ENCODE data around the gene CPT1A. TPM values are rescaled to one million over a fixed set of nuclear protein-coding genes. Genes with fewer than 3 reads are reported as not detected.

CPT1A gene
- total RNA-seq, 2 donors from 2014 or later = 149 to 261 TPM

DNA sequence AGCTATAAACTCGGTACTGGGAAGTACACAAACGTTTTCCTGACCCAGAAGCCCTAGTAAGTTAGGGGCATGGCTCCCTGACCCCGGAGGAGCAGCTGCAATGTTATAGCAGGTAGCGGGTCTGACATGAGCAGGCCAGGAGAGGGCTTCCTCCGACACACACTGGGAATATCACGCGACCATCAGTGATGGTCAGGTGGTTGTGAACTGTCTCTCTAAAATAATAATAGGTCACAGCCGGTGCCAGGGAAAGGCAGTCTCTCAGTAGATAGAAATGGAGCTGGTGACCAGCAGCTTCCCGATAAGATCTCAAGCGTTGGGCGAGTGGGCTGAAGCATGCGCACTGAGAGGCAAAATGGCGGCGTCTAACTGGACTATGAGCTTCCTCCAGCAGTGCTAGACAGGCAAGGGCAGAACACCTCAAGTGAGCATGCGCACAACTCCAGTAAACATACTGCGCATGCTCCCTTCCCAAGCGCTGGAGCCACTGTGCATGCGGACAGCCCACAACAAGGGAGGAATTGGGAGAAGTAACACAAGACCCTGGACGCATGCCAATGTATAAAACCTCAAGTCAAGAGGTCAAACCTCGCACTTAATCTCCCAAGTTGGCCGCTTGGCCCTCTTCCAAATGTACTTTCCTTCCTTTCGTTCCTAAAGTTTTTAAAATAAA, 68.1 kb downstream of the CPT1A start:
- no peak for DNase-seq
- intact Hi-C loops (cut with DNase I, micrococcal nuclease) = no loop called here
- ATAC-seq = no peak

DNA sequence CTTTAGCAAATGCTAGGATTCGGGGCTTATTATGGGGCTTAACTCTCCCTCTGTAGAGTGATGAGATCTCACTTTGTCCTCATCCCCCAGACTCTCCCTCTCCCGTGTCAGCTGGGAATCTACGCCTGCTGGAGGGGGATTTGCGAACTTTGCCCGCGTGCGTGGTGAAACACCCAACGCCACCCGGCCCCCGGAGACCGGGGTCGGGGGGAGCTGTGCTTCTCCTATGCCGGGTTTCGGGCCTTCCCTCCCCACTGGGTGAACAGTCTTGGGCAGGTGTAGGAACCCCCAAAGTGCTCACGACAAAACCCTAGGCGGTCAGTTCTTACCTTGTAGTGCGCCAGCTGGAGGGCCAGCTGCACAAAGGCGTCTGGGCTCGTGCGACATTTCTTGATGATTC, 68.8 kb downstream of the CPT1A start:
- ATAC-seq (no peak), DNase-seq (no peak)
- intact Hi-C loops (cut with DNase I, micrococcal nuclease) = no loop called here

DNA sequence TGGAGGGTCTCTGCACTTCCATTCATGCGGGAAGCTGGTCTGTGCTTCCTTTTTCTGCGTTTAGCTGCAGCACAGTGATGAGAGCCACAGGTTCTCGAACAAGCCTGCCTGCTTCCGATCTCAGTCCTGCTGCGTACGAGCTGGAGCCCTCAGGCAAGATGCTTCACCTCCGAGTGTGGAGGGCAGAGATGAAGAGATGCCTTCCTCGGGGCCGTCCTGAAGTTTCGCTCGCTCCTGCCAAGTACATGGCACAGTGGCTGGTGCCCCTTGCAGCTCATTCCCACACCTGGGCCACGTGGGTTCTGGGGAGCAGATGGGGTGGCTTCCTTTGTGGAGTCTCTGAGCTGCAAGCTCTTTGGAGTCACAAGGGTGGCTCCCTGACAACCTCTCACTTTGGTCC, 70.9 kb downstream of the CPT1A start:
- ATAC-seq (no peak), DNase-seq (no peak)
- intact Hi-C loops (cut with DNase I, micrococcal nuclease) = no loop called here

DNA sequence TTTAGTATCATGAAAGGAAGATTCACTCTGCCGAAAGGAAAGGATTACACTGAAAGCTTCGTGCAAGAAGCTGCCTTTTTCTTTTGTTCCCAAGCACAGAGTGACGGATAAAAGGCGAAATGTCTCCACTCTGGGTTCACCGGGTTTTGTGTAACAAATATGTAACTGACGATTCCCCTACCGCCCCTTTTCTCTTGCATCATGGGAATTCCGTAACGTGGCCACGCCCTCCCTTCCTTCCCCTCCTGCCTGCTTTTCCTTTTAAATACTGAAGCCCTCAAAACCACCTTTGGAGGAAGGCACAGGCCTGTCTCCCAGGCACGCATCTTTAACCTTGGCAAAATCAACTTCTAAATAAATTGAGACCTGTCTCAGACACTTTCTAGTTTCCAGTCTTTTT, 74.0 kb downstream of the CPT1A start:
- intact Hi-C loops (cut with DNase I, micrococcal nuclease) = no loop called here
- ATAC-seq (no peak), DNase-seq (no peak)

DNA sequence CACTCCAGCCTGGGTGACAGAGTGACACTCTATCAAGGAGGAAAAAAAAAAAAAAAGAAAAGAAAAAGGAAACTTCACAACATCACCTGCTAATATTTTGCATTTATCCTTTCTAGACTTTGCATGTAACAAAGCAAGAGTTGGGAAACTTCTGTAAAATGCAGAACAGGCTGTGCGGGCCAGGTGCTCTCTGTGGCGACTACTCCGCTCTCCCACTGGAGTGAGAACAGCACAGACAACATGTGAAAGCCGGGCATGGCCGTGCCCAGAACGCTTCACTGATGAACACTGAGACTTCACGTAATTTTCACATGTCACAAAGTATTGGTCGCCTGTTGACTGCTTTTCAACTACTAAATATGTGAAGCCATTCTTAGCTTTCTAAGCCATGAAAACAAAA, 74.9 kb downstream of the CPT1A start:
- DNase-seq (no peak), ATAC-seq (no peak)
- intact Hi-C loops (cut with DNase I, micrococcal nuclease) = no loop called here

DNA sequence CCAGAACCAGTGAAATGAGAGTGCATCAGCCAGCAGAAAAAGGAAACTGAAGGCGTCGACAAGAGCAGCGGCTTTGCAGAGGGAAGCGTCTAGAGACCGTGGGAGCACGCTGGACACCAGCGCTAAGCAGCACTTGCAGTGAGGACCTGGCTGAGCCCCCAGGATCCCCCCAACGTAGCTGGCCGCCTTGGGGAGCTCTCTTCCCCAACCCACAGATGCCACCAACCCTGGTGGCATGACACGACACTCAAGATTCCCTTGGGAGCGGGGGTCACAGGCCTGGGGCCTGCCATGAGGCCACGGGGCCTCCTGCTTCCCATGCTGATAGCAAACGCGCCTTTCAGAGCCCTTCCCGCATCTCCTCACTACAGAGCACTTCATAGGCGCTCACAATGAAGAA, 77.0 kb downstream of the CPT1A start:
- DNase-seq (no peak), ATAC-seq (no peak)
- intact Hi-C loops (cut with DNase I, micrococcal nuclease) = no loop called here

DNA sequence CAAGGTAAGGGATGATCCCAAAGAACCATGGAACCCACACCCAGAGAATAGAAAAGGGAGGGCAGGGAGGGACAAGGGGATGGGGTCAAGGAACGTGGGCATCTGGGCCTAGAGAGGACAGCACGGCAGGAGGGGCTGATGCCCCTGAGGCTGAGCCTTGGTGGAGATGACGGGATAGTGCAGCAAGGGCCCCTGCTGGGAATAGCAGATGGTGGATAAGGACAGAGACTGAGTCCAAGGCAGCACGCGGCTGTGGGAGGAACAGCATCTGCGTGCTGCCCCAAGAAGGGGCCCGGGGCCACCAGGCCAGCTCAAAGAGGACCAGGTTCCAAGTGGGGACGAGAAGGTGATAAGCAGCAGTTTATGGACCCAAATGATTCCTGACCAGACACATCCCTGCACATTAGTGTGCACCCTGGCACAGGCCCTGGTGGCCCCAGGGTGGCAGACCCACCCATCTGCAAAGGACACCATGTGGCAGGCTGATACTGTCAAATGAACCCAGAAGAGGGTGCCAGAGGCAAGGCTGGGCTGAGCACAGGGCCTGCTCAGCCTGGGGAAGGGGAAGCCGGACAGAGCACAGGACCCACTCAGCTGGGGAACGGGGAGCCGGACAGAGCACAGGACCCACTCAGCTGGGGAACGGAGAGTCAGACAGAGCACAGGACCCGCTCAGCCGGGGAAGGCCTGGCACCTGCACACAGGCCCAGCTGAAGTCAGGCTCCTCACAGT, 77.6 kb downstream of the CPT1A start:
- intact Hi-C loops (cut with DNase I, micrococcal nuclease) = no loop called here
- ATAC-seq (no peak), DNase-seq (no peak)

DNA sequence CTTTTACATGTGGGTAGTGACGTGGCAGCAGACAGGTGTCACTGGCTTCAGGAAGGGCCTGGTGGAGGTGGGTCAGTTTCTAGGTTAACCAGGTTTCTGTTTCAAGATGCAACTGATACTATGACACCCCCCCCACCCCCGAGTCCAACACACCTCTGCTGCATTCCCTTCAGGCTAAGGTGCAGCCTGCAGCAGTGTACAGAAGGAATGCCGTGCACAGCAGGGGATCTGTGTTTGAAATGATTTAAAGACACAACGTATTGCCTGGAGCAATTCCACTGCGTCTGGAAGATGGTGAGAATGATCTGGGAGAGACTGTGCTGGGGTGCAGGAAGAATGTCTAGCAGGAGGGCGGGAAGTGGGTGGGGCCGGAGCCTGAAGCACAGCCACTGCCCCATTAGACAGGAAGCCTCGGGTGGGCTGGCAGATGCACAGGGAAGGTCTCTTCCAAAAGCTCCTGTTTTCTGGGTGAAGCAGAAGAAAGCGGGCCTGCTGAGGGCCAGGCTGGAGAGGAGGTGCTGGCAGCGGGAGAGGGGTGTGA, 78.5 kb downstream of the CPT1A start:
- DNase-seq = no peak
- ATAC-seq = peak; percentile 16
- intact Hi-C loops (cut with DNase I, micrococcal nuclease) = no loop called here

DNA sequence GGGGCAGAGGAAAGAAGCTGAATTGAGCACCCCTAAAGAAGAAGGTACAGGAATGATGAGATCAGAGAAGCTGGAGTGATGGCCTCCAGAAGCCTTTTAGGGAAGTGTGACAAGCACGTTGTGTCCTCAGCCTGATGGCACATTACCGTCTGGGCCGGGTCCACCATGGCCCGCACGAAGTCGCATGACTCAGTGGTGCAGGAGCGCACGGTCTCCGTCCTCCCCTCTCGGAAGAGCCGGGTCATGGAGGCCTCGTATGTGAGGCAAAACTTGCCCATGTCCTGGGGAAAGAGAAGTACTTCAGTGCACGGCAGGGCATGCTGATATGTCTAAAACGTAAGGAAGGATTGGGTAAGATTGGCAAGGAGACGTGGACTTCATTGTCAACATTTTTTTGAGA, 79.2 kb downstream of the CPT1A start:
- intact Hi-C loops (cut with DNase I, micrococcal nuclease) = no loop called here
- DNase-seq (no peak), ATAC-seq (no peak)

DNA sequence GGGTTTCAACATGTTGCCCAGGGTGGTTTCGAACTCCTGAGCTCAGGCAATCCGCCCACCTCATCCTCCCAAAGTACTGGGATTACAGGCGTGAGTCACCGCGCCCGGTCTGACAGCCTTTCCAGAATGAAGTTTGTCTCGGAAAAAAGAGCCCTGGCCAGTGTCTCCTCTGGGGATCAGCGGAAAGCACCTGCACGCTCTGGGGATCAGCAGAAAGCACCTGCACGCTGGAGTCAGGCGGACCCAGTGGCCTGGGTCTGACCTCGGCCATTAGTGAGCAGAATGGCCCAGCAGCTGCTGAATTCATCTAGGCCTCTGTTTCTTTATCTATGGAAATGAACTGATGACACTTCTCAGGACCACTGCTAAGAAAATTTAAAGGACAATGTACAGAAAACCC, 79.9 kb downstream of the CPT1A start:
- ATAC-seq (no peak), DNase-seq (no peak)
- intact Hi-C loops (cut with DNase I, micrococcal nuclease) = no loop called here

DNA sequence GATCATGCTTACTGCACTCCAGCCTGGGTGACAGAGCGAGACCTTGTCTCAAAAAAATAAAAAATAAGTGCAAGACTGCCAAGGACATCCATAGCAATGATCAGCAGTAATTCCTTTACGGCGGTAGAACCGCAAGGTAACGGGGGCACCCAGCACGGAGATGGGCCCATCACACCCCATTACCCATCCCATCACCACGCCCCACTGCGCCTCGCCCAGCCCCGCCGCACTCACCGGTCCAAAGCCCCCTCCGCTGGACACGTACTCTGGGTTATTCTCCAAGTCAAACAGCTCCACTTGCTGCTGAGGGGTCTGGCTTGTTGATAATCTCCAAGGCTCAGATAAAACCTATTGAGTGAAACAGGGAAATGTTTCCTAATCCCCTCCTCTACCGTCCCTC, 81.7 kb downstream of the CPT1A start:
- no peak for ATAC-seq
- intact Hi-C loops (cut with DNase I, micrococcal nuclease) = no loop called here

DNA sequence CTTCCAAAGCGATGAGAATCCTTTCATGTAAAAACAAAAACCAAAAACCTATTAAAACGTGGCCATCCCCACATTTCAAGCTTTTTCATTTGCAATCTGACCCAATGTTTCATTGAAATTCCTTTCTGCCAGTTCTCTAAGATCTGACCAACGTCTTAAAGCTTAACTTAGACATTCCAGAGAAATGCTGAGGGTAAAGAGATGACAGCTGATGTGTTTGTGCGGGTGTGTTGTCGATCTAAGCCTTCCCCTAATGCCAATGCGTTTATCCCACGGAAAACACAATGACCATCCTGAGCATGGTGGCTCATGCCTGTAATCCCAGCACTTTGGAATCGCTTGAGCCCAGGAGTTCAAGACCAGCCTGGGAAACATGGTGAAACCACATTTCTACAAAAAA, 84.0 kb downstream of the CPT1A start:
- intact Hi-C loops (cut with DNase I, micrococcal nuclease) = no loop called here
- ATAC-seq (no peak), DNase-seq (no peak)

More for the DNA sequence above, 81.7 kb downstream of the CPT1A start:
- DNase-seq = no peak

DNA sequence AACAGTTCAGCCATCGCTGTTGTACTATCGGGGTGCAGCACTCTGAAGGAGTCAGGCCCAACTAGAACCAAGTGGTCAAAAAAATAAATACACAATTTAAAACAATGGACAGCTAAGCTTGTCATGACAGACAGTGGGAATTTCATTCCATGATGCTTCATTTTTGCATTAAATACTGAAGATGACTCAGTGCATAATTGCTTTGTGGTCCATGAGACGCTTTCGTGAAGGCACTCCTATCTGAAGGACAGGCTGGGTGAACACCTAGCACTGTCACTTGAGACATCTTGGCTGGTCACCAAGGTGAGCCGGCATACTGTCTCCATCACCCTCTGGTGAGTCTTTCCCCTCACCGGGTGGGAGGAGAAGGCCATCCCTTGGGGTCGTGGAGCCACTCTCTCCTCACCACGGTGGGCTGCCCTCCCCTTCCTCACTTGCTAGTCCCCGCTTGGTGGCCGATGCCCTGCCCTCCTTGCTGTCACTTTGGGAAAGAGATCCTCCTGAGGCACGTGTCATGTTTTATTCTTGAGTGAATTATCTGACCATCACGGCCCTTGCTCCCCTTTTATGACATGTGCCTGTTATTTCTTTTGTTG, 85.4 kb downstream of the CPT1A start:
- DNase-seq = no peak
- intact Hi-C loops (cut with DNase I, micrococcal nuclease) = no loop called here
- no peak for ATAC-seq

DNA sequence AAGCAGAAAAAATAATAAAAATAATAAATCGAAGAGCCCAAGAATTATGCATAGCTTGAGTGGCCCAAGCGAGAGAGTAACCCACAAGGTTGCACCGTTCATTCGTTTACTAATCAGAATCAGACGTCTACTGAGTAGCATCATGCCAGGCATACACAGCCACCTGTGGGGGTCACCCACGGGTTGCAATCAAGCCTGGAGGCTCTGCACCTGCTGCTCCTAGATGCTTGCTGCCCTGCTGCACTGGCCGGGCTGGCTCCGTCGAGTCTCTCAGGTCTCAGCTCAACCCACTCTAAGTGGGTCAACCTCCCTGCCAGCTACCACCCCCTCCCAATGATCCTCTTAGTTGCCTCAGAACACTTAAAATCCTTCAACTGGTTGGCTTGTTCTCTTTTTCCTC, 88.4 kb downstream of the CPT1A start:
- ATAC-seq (no peak), DNase-seq (no peak)
- intact Hi-C loops (cut with DNase I, micrococcal nuclease) = no loop called here

DNA sequence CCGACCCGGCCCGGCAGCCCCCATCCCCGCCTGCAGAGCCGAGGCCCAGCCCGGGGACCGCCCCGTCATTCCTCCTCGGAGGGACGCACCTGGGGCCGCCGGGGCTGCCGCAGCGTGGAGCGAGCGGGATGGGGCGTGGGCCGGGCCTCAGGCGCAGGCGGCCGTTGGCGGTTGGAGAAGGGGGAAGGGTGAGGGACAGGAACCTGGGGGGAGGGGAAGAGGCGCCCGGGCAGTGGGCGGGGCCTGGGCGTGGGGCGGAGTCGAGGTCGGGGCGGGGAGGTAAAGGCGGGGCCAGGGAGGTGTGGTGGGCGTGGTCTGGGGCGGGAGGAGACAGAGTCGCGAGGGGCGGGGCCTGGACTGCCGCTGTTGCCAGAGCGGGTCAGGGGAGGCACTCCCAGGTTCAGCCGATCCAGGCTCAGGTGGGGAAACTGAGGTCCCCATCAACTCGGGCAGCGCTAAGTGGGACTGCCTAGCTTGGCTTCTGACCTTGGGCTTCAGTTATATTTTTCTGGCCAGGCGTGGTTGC, 90.3 kb downstream of the CPT1A start, which contains the start of gene TESMIN:
TESMIN (minus strand) TSS at position 190 of the 526 bp plus-strand sequence. CDS start 860 bp downstream, outside the sequence.
- ATAC-seq (peak; percentile 97), DNase-seq (peak; percentile 91 to 98)
- intact Hi-C loops (cut with DNase I, micrococcal nuclease) = no loop called here

DNA sequence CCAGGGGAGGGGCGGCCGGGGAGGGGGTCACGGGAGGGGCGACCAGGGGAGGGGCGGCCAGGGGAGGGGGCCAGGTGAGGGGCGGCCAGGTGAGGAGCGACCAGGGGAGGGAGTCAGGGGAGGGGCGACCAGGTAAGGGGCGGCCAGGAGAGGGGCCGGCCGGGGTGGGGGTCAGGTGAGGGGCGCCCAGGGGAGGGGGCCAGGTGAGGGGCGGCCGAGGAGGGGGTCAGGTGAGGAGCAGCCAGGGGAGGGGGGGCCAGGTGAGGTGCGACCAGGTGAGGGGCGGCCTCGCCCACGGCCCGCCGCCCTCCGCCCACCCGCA, 90.8 kb downstream of the CPT1A start:
- DNase-seq = peak in 1 of 2 donors; percentile 30
- ATAC-seq = no peak
- intact Hi-C loops (cut with DNase I, micrococcal nuclease) = no loop called here

DNA sequence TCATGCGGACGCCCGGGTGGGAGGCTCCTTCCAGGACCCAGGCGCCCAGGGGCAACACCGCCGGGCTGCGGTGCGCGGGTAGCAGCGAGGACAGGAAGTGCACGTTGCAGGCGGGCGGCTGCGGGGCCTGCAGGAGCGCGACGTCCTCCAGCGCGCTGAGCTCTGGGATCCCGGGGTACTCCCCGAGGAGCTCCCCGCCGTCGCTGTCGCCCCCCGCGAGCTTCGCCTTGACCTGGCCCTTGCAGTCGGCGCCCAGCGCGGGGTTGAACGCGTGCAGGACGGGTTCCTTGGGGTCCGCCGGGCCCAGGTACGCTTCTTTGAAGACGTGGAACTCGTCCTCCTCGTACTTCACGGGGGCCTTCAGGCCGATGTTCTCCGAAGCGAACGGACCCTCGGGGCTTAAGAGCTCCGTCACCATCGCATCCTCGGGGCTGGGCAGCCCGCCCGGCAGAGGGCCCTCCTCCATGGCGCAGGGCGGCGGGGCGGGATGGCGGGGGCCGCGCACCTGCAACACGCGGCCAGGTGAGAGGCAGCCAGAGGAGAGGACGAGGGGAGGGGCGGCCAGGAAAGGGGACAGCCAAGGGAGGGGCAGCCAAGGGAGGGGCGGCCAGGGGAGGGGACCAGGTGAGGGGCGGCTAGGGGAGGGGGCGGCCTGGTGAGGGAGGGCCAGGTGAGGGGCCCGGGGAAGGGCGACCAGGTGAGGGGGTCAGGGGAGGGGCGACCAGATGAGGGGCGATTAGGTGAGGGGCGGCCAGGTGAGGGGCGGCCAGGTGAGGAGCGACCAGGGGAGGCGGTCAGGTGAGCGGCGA, 91.3 kb downstream of the CPT1A start:
- peak in 1 of 2 donors; percentile 37 for DNase-seq
- peak; percentile 23 for ATAC-seq
- intact Hi-C loops (cut with DNase I, micrococcal nuclease) = no loop called here

DNA sequence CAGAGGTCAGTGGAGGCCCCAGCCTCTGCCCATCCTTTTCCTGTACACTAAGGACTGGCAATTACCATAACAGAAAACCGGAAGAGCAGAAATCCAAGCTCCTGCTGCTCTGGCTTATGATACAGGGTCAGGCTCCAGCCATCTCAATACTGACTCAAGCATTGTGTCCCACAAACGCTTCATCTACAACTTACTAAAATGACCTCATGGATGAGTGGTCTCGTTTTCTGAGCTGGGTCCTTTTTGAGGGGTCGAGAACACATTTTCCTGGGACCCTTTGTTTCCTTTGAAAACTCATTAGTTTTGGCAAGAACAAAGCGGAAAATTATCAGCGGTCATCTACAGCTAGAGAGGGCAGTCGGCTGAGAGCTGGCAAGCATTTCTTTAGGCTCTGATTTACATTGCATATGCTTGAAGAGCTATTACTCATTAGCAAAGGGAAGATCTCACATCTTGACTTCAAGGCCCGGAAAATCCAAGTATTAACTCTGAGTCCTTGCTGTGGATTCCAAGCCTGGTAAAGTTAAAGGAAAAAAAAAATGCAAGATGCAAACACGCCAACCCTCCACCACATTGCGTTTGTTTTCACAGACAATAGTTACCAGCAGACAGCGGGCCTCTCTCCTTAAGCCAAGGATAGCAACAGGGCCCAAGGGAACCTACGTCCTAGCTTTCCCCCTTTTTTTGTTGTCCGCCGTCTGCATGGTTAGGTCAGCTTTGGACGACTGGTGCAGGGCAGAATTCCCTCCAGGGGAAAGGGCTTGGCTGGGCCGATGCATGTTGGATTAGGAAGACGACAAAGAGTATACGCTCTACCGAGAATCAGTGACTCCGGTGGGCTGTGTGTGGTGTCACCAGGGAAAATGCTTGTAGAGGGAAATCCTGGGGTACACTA, 92.2 kb downstream of the CPT1A start:
- intact Hi-C loops (cut with DNase I, micrococcal nuclease) = no loop called here
- ATAC-seq = no peak
- DNase-seq = no peak

All from left colon (tissue), 2 donors.